GM12875 (cell line): ENCODE data around the gene TRABD2A.

Source experiments
- H3K4me3 ChIP-seq: one replicate; pipeline ENCODE4 v1.5.1; 2011; ENCODE audit warnings: low read depth, low read length, control low read depth
- CTCF ChIP-seq: IDR thresholded peaks from 2 replicates; pipeline ENCODE4 v1.5.1; 2011; ENCODE audit warnings: low read depth, mild to moderate bottlenecking, control low read depth, inconsistent platforms, low read length, moderate library complexity, borderline replicate concordance; ENCODE audit not compliant: insufficient read depth

Gene TRABD2A

GRCh38 chr2:84856787-84857186, 24.1 kb downstream of the TRABD2A start:
- TF ChIP-seq CTCF: no peak

GRCh38 chr2:84855731-84856130, 25.2 kb downstream of the TRABD2A start:
- no peak overlapping the region for H3K4me3 ChIP-seq
- no peak for TF ChIP-seq CTCF

More at GRCh38 chr2:84856787-84857186, 24.1 kb downstream of the TRABD2A start:
- no peak overlapping the region for H3K4me3 ChIP-seq

- no peak for TF ChIP-seq CTCF
- no peak overlapping the region for H3K4me3 ChIP-seq
Measured at GRCh38 chr2:84854850-84855249, 26.0 kb downstream of the TRABD2A start.

GRCh38 chr2:84851876-84852275, 29.0 kb downstream of the TRABD2A start:
- no peak overlapping the region for H3K4me3 ChIP-seq
- TF ChIP-seq CTCF: no peak

- no peak for TF ChIP-seq CTCF
- no peak overlapping the region for H3K4me3 ChIP-seq
Measured at GRCh38 chr2:84850471-84850870, 30.4 kb downstream of the TRABD2A start.

GRCh38 chr2:84849271-84849952, 31.5 kb downstream of the TRABD2A start:
- H3K4me3 ChIP-seq: no peak overlapping the region
- TF ChIP-seq CTCF: no peak

- no peak overlapping the region for H3K4me3 ChIP-seq
- TF ChIP-seq CTCF: no peak
Measured at GRCh38 chr2:84847326-84848050, 33.4 kb downstream of the TRABD2A start.
